ENCODE data around the gene OMP.

Gene OMP

GRCh38 chr11:77123591-77123990, 21.0 kb downstream of the OMP start:
- Histone ChIP-seq H3K36me3 (ENCODE audit: control insufficient read depth in 2 of 2, insufficient read depth in 1 of 2, low read length in 2 of 2) (no peaks in the 10 kb centered on the region), H3K27ac (ENCODE audit: extremely low read depth, low read depth, low read length) (no peak overlapping the region)
- POLR2A ChIA-PET = no interaction called here

GRCh38 chr11:77124041-77124440, 21.4 kb downstream of the OMP start:
- no peaks in the 10 kb centered on the region for H3K9me3 ChIP-seq (ENCODE audit: control insufficient read depth, insufficient read depth, low read depth, low read length)
- ChIA-PET CTCF (interaction anchor here (0.5 kb wide), 1 partner anchor 59 kb away, joined by 3 read pairs; no protein-coding TSS in a partner anchor), POLR2A (no interaction called here)
- H3K4me1 ChIP-seq (ENCODE audit: control insufficient read depth, insufficient read depth, low read length) = no peaks in the 10 kb centered on the region; the same call in 1 of the 2 replicates
- H3K4me3 ChIP-seq (ENCODE audit: low read depth, low read length) = no peak overlapping the region
- no peaks in the 10 kb centered on the region for H3K36me3 ChIP-seq (ENCODE audit: control insufficient read depth in 2 of 2, insufficient read depth in 1 of 2, low read length in 2 of 2)
- no peak overlapping the region for H3K27ac ChIP-seq (ENCODE audit: extremely low read depth, low read depth, low read length)
- TF ChIP-seq WT1 (tag by site-specific recombination; IDR thresholded peaks at IDR 0.05) = no peak
- TF ChIP-seq ZNF302 (tag by site-specific recombination; IDR thresholded peaks at IDR 0.05; ENCODE audit: low read depth) = no peak
- no peak for TF ChIP-seq ZNF529 (tag by site-specific recombination; IDR thresholded peaks at IDR 0.05; ENCODE audit: insufficient replicate concordance)
- TF ChIP-seq REPIN1 (tag by site-specific recombination; IDR thresholded peaks at IDR 0.05; ENCODE audit: low read depth) = no peak
- no peak for TF ChIP-seq ZNF335 (tag by site-specific recombination; conservative IDR thresholded peaks at IDR 0.05)
- TF ChIP-seq TCF7L2 (IDR thresholded peaks at IDR 0.05; ENCODE audit: borderline replicate concordance, low read depth, low read length) = no peak

More at GRCh38 chr11:77123591-77123990, 21.0 kb downstream of the OMP start:
- no peaks in the 10 kb centered on the region; the same call in 1 of the 2 replicates for H3K4me1 ChIP-seq (ENCODE audit: control insufficient read depth, insufficient read depth, low read length)
- CTCF ChIA-PET = no interaction called here
- TF ChIP-seq ZNF776 (tag by site-specific recombination; IDR thresholded peaks at IDR 0.05; ENCODE audit: borderline replicate concordance) (no peak), ZFP37 (tag by site-specific recombination; IDR thresholded peaks at IDR 0.05) (no peak), GLIS1 (tag by site-specific recombination; IDR thresholded peaks at IDR 0.05) (no peak), ZSCAN18 (tag by site-specific recombination; IDR thresholded peaks at IDR 0.05) (no peak), ZNF777 (tag by site-specific recombination; IDR thresholded peaks at IDR 0.05; ENCODE audit: borderline replicate concordance) (no peak), HOXA7 (CRISPR knock-in tag; IDR thresholded peaks at IDR 0.05; ENCODE audit: borderline replicate concordance) (no peak), REST (tag by site-specific recombination; IDR thresholded peaks at IDR 0.05) (no peak), OVOL3 (tag by site-specific recombination; IDR thresholded peaks at IDR 0.05) (no peak)
- no peak overlapping the region for H3K4me3 ChIP-seq (ENCODE audit: low read depth, low read length)
- no peaks in the 10 kb centered on the region for H3K9me3 ChIP-seq (ENCODE audit: control insufficient read depth, insufficient read depth, low read depth, low read length)

- no peak overlapping the region for H3K4me3 ChIP-seq (ENCODE audit: low read depth, low read length)
- no peaks in the 10 kb centered on the region for H3K36me3 ChIP-seq (ENCODE audit: control insufficient read depth in 2 of 2, insufficient read depth in 1 of 2, low read length in 2 of 2)
- no peak overlapping the region for H3K27ac ChIP-seq (ENCODE audit: extremely low read depth, low read depth, low read length)
- CTCF ChIA-PET = interaction anchor here (0.5 kb wide), 1 partner anchor 58 kb away, joined by 3 read pairs; no protein-coding TSS in a partner anchor
- POLR2A ChIA-PET = no interaction called here
- no peaks in the 10 kb centered on the region for H3K9me3 ChIP-seq (ENCODE audit: control insufficient read depth, insufficient read depth, low read depth, low read length)
- H3K4me1 ChIP-seq (ENCODE audit: control insufficient read depth, insufficient read depth, low read length) = no peaks in the 10 kb centered on the region; the same call in 1 of the 2 replicates
- TF ChIP-seq ZNF133 (tag by site-specific recombination; IDR thresholded peaks at IDR 0.05) (no peak), ZNF555 (tag by site-specific recombination; conservative IDR thresholded peaks at IDR 0.05) (no peak), ZSCAN18 (tag by site-specific recombination; IDR thresholded peaks at IDR 0.05) (no peak), ZNF621 (tag by site-specific recombination; IDR thresholded peaks at IDR 0.05) (no peak), ZNF426 (tag by site-specific recombination; IDR thresholded peaks at IDR 0.05) (no peak), FEZF1 (tag by site-specific recombination; IDR thresholded peaks at IDR 0.05) (no peak), PRDM4 (tag by site-specific recombination; IDR thresholded peaks at IDR 0.05) (no peak), KLF9 (tag by site-specific recombination; IDR thresholded peaks at IDR 0.05; ENCODE audit: low read depth) (no peak)
Measured at GRCh38 chr11:77124488-77124887, 21.8 kb downstream of the OMP start.
